Esophagus squamous epithelium (tissue), 5 donors: ENCODE measurements around the gene CREB5. TPM values are rescaled to one million over a fixed set of nuclear protein-coding genes. Genes with fewer than 3 reads are reported as not detected.

Source experiments
- DNase-seq: peaks from one replicate; lab custom pipeline; 2025; lab: John Stamatoyannopoulos, UW
- H3K27ac ChIP-seq, 4 donors: fragments of 200-600 bp; sonication (generic); one replicate each; pipeline ENCODE4 v1.5.1; 2016 to 2019; ENCODE audit warnings: mild to moderate bottlenecking in 1 of 4
- H3K27me3 ChIP-seq, 4 donors: fragments of 200-600 bp; sonication (generic); 1 replicate in 3 of 4; 2 replicates in 1 of 4; pipeline versions ENCODE4 v1.5.1 to v1.6.0; 2017 to 2021; ENCODE audit warnings: antibody characterized with exemption in 1 of 4
- H3K36me3 ChIP-seq, 3 donors: fragments of 200-600 bp; sonication (generic); one replicate each; pipeline ENCODE4 v1.5.1; 2016 to 2019
- H3K4me1 ChIP-seq, 3 donors: fragments of 200-600 bp; sonication (generic); one replicate each; pipeline ENCODE4 v1.5.1; 2017 to 2019
- H3K4me3 ChIP-seq, 4 donors: fragments of 200-600 bp; sonication (generic); 1 replicate in 3 of 4; 2 replicates in 1 of 4; pipeline ENCODE4 v1.5.1; 2016 to 2019; ENCODE audit warnings: mild to moderate bottlenecking in 2 of 4, moderate library complexity in 1 of 4
- H3K9me3 ChIP-seq, 3 donors: fragments of 200-600 bp; sonication (generic); one replicate each; pipeline ENCODE4 v1.5.1; 2016 to 2019
- POLR2A ChIP-seq, 4 donors: fragments of 450-650 bp; IDR thresholded peaks; one replicate each; pipeline ENCODE4 v1.6.1; 2017; ENCODE audit warnings: antibody characterized with exemption in 4 of 4, mild to moderate bottlenecking in 4 of 4, moderate library complexity in 3 of 4
- WGBS, 2 donors: methylation state at CpG; one replicate each; pipeline ENCODE4 v1.1.5; 2018; 5-methylcytosine and 5-hydroxymethylcytosine counted together
- intact Hi-C: fragments of 100-400 bp; cut with DNase I; formaldehyde crosslinking; loops from one replicate; pipeline ENCODE4 v1.15.0; 2022
- total RNA-seq, 4 donors: library from RNA; depleted of rRNA; stranded (reverse); fragments of >200 nt; gene quantifications; one replicate each; pipeline ENCODE4 v1.1.0, GENCODE V29; 2016
- TF ChIP-seq, protein P1 (sequence below), 6 experiments: fragments of 450-650 bp in 4 of 6; fragments of 200-600 bp in 2 of 6; sonication (generic) in 2 of 6; IDR thresholded peaks; one replicate each; pipeline ENCODE4 v1.5.1; 2016 to 2019; ENCODE audit warnings: antibody characterized with exemption in 6 of 6, mild to moderate bottlenecking in 4 of 6, moderate library complexity in 4 of 6
- donor health status: DM: yes; HTN: yes; CAD: no.

CREB5 gene
- total RNA-seq, 4 donors from 2014 or later, result 0.30 to 5.0 (median 2.2) TPM

DNA sequence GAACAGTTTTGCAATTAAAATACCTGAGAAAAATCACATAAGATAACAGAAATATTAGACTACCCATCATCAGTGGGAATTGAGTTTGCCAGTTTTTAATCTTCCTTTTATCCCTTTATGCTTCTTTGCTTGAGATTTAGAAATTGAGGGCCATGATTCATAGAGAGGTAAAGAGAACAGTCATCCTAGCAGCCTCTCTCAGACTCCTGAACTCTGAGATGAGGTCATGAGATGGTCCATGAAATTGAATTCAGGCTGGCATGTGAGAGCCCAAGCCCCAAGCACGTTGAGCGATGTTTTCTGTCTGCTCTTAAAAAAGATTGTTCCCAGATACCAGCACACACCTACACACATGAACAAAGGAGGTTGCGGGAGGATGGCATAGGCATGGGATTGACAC is 91.1 kb downstream of the CREB5 start:
- intact Hi-C loops, result no loop called here
- H3K4me1 ChIP-seq, result no peaks in the 10 kb centered on the region
- no peaks in the 10 kb centered on the region for H3K36me3 ChIP-seq
- no peaks in the 10 kb centered on the region for H3K27me3 ChIP-seq
- no peak for TF ChIP-seq POLR2A (IDR thresholded peaks at IDR 0.05)
- TF ChIP-seq, protein P1, sequence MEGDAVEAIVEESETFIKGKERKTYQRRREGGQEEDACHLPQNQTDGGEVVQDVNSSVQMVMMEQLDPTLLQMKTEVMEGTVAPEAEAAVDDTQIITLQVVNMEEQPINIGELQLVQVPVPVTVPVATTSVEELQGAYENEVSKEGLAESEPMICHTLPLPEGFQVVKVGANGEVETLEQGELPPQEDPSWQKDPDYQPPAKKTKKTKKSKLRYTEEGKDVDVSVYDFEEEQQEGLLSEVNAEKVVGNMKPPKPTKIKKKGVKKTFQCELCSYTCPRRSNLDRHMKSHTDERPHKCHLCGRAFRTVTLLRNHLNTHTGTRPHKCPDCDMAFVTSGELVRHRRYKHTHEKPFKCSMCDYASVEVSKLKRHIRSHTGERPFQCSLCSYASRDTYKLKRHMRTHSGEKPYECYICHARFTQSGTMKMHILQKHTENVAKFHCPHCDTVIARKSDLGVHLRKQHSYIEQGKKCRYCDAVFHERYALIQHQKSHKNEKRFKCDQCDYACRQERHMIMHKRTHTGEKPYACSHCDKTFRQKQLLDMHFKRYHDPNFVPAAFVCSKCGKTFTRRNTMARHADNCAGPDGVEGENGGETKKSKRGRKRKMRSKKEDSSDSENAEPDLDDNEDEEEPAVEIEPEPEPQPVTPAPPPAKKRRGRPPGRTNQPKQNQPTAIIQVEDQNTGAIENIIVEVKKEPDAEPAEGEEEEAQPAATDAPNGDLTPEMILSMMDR (IDR thresholded peaks at IDR 0.05), result no peak
- WGBS, 2 donors, result 77 to 96% methylated on average over 2 to 3 of the region's 3 CpGs
- H3K27ac ChIP-seq, result no peak overlapping the region
- no peak overlapping the region for H3K4me3 ChIP-seq
- H3K9me3 ChIP-seq, result no peaks in the 10 kb centered on the region
- no peak for DNase-seq

DNA sequence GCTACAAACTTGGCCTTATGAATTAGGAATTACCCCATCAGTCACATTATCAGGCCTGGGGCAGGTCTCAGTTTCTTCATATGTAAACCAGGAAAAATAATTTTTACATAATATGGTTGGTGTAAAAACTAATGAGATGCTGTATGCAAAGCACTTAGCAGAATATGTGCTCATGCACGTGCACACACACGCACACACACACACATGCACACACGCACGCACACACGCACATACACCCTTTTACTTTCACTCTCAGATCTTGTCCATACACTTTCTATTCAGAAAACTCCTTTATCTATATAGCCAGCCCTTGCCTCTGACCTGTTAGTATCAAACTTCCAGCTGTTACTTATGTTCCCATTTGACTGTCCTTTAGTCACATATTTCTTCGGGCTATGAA is 92.7 kb downstream of the CREB5 start:
- no peak for DNase-seq
- WGBS, 2 donors, result 80 to 87% methylated on average over 6 of the region's 6 CpGs
- intact Hi-C loops, result no loop called here

DNA sequence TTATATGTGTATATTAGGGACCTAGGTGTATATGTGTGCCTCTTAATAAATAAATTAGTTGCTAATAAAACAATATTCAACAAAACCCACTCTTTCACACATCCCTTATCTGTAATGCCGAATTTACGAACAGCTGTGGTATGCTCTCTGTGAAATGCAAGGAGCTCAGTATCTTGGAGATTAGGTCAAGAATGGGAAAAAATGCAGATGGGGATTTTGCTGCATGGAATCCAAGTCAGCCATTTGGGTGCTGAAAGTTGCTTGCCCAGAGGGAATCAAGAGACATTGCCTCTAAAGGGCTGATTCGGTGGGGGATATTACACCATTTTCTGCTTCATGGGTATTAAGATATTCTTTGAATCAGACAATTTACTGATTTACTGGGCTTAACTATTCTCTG is 93.5 kb downstream of the CREB5 start:
- Histone ChIP-seq H3K36me3 (no peaks in the 10 kb centered on the region), H3K27ac (no peak overlapping the region), H3K9me3 (no peaks in the 10 kb centered on the region), H3K27me3 (no peaks in the 10 kb centered on the region), H3K4me1 (no peaks in the 10 kb centered on the region), H3K4me3 (no peak overlapping the region)
- intact Hi-C loops, result no loop called here
- 72 to 81% methylated on average over 3 of the region's 3 CpGs for WGBS, 2 donors
- TF ChIP-seq POLR2A (IDR thresholded peaks at IDR 0.05), result no peak
- TF ChIP-seq, protein P1 (IDR thresholded peaks at IDR 0.05), result no peak
- DNase-seq, result no peak

More for the DNA sequence above, 92.7 kb downstream of the CREB5 start:
- Histone ChIP-seq H3K4me3 (no peak overlapping the region), H3K4me1 (no peaks in the 10 kb centered on the region), H3K27ac (no peak overlapping the region), H3K9me3 (no peaks in the 10 kb centered on the region), H3K27me3 (no peaks in the 10 kb centered on the region), H3K36me3 (no peaks in the 10 kb centered on the region)
- TF ChIP-seq POLR2A (IDR thresholded peaks at IDR 0.05), result no peak
- TF ChIP-seq, protein P1 (IDR thresholded peaks at IDR 0.05), result no peak

DNA sequence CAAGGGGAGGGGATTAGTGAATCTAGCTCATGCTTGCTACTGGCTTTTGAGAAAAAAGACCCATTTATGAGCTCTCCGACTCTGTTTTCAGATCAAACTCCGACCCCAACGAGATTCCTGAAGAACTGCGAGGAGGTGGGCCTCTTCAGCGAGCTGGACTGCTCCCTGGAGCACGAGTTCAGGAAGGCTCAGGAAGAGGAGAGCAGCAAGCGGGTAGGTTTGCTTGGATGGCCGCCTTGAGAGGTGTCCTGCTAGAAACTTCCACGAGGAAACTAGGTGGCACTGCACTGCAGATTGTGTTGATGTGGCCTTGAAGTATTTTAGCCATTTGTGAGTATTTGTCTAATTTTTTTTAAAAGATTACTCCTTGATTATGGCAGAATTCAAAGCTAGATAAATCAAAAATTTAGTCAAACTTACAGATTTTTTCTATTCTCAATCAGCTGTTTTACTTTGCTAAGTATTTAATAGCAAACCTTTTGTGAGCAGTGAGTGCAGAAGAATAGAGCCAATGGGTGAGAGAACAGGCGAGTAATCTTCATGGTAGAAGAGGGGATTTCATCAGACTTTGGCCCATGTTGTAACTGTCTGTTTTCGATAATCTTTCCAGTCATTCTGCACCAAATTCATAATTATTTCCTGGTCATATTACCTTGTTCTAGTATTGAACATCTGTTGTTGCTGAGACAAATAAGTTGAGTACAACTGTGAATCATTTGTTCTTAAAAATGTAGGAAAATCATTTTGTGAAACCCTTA is 95.4 kb downstream of the CREB5 start:
- intact Hi-C loops, result no loop called here
- no peak overlapping the region for H3K27ac ChIP-seq
- no peaks in the 10 kb centered on the region for H3K4me1 ChIP-seq
- no peak for DNase-seq
- no peaks in the 10 kb centered on the region for H3K36me3 ChIP-seq
- no peaks in the 10 kb centered on the region for H3K9me3 ChIP-seq
- no peak overlapping the region for H3K4me3 ChIP-seq
- 80 to 84% methylated on average over 9 to 11 of the region's 11 CpGs for whole genome bisulfite sequencing, 2 donors
- TF ChIP-seq, protein P1 (IDR thresholded peaks at IDR 0.05), result no peak
- TF ChIP-seq POLR2A (IDR thresholded peaks at IDR 0.05), result no peak
- H3K27me3 ChIP-seq, result no peaks in the 10 kb centered on the region

DNA sequence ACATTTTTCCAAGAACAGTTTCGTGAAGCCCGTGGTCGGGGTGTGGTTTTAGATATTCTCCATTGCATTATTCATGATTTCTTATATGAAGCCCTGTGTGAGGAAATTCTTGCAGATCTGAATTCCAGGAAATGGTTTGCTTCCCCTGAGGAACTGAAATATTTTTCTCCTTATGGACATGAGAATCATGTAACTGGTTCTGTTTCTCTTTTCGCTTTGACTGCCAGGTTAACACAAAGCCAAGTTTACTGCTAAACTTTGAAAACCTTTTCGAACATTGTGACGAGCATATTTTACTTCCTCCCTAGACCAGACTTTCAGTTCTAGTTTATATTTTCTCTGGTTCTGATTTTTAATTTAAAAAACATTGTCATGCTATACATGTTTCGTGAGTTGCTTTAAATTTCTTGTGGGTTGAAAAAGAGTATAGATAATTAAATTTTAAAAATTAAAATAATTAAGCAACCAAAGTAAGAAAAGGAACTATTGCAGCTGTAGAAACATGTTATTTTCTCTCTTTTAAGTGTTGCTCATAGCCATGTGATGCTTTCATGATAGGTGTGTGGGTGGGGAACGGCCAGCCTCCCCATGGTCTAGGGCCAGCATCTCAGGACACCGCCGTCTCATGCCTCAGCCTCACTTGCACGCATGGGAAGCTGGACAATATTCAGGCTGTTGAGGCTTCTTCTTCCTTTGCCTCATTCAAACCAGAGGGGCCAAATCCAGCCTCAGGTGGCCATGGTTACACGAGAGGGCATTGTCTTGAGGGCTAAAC is 97.1 kb downstream of the CREB5 start:
- intact Hi-C loops, result no loop called here
- no peak for DNase-seq
- no peak overlapping the region for H3K27ac ChIP-seq

More for the DNA sequence above, 97.1 kb downstream of the CREB5 start:
- Histone ChIP-seq H3K4me3 (no peak overlapping the region), H3K9me3 (no peaks in the 10 kb centered on the region), H3K36me3 (no peaks in the 10 kb centered on the region), H3K4me1 (no peaks in the 10 kb centered on the region), H3K27me3 (no peaks in the 10 kb centered on the region)
- 50 to 54% methylated on average over 9 to 12 of the region's 12 CpGs for WGBS, 2 donors
- TF ChIP-seq, protein P1 (IDR thresholded peaks at IDR 0.05), result no peak
